H1 (cell line): ENCODE data around the gene SLC22A14. TPM values are rescaled to one million over a fixed set of nuclear protein-coding genes. Genes with fewer than 3 reads are reported as not detected.

Experiments used
- CTCF ChIA-PET: fragments of 300-600 bp; sonication (Branson Sonifier 250); formaldehyde crosslinking; loops from one replicate; lab custom pipeline; 2021; ENCODE audit not compliant: partially characterized antibody; lab: Charles Lee
- POLR2A ChIA-PET: fragments of 300-600 bp; sonication (Branson Sonifier 250); formaldehyde crosslinking; loops from one replicate; lab custom pipeline; 2021; ENCODE audit warnings: inconsistent platforms; ENCODE audit not compliant: partially characterized antibody; lab: Charles Lee
- DNase-seq, 2 experiments: peaks; one replicate each; pipeline versions ENCODE4 v3.0.0 to v3.0.0-alpha.2; 2010 to 2022; ENCODE audit warnings: low spot score in 2 of 2, low read depth in 1 of 2, mixed read lengths in 1 of 2
- FAIRE-seq: peaks from 2 replicates; lab custom pipeline; 2011; peaks lifted over from hg19 to GRCh38; lab: Jason Lieb, UNC
- H2AFZ ChIP-seq: 2 replicates; pipeline ENCODE4 v1.8.1; 2012; ENCODE audit warnings: low read length, inconsistent platforms
- H2AK5ac ChIP-seq: 2 replicates; pipeline ENCODE4 v1.6.1; 2013; ENCODE audit warnings: low read depth, low read length
- H2BK120ac ChIP-seq: replicated peaks from 2 replicates; pipeline ENCODE3; 2013; ENCODE audit warnings: low read depth, low read length, inconsistent platforms
- H2BK12ac ChIP-seq: 2 replicates; pipeline ENCODE4 v1.6.1; 2013; ENCODE audit warnings: low read depth, low read length
- H2BK15ac ChIP-seq: 2 replicates; pipeline ENCODE4 v1.6.1; 2013; ENCODE audit warnings: low read length
- H2BK20ac ChIP-seq: 2 replicates; pipeline ENCODE4 v1.6.1; 2013; ENCODE audit warnings: low read length
- H2BK5ac ChIP-seq: 2 replicates; pipeline ENCODE4 v1.6.1; 2013; ENCODE audit warnings: low read depth, low read length
- H3K14ac ChIP-seq: 2 replicates; pipeline ENCODE4 v1.6.1; 2013; ENCODE audit warnings: inconsistent platforms; ENCODE audit not compliant: insufficient read length
- H3K18ac ChIP-seq: 2 replicates; pipeline ENCODE4 v1.6.1; 2013; ENCODE audit warnings: low read length; ENCODE audit errors: extremely low read depth
- H3K23ac ChIP-seq: 2 replicates; pipeline ENCODE4 v1.6.1; 2013; ENCODE audit warnings: inconsistent platforms; ENCODE audit not compliant: insufficient read length
- H3K23me2 ChIP-seq: 2 replicates; pipeline ENCODE4 v1.6.1; 2013; ENCODE audit warnings: low read depth, low read length
- H3K27ac ChIP-seq: 2 replicates; pipeline ENCODE4 v1.6.1; 2011; ENCODE audit warnings: low read depth, low read length, inconsistent platforms
- H3K27me3 ChIP-seq, 4 experiments: replicated peaks in 1 of 4; 1 replicate in 1 of 4; 2 replicates in 3 of 4; pipeline versions ENCODE4 v1.6.1 to v1.8.1; 2011 to 2013; ENCODE audit warnings: low read length in 3 of 4, mild to moderate bottlenecking in 3 of 4, inconsistent platforms in 2 of 4, mixed read lengths in 2 of 4, moderate library complexity in 1 of 4; ENCODE audit not compliant: control insufficient read depth in 3 of 4, insufficient read depth in 3 of 4; ENCODE audit errors: extremely low read depth in 1 of 4
- H3K36me3 ChIP-seq, 4 experiments: 2 replicates each; pipeline versions ENCODE4 v1.6.1 to v1.8.1; 2011 to 2013; ENCODE audit warnings: mild to moderate bottlenecking in 4 of 4, low read length in 3 of 4, moderate library complexity in 2 of 4, control low read depth in 1 of 4, inconsistent platforms in 1 of 4; ENCODE audit not compliant: insufficient read depth in 4 of 4, control insufficient read depth in 2 of 4
- H3K4ac ChIP-seq: replicated peaks from 2 replicates; pipeline ENCODE3; 2013; ENCODE audit warnings: low read length, low read depth, mixed read lengths, inconsistent platforms; ENCODE audit not compliant: insufficient read length
- H3K4me1 ChIP-seq, 4 experiments: replicated peaks in 1 of 4; 1 replicate in 1 of 4; 2 replicates in 3 of 4; pipeline versions ENCODE4 v1.6.1 to v1.8.1; 2011 to 2013; ENCODE audit warnings: low read length in 3 of 4, inconsistent platforms in 2 of 4, mixed read lengths in 1 of 4; ENCODE audit not compliant: insufficient read depth in 4 of 4, control insufficient read depth in 3 of 4
- H3K4me2 ChIP-seq, 2 experiments: 2 replicates each; pipeline versions ENCODE4 v1.6.1 to v1.8.1; 2011 to 2013; ENCODE audit warnings: low read depth in 2 of 2, low read length in 2 of 2, control low read depth in 1 of 2, inconsistent platforms in 1 of 2, mild to moderate bottlenecking in 1 of 2; ENCODE audit not compliant: insufficient read depth in 1 of 2
- H3K4me3 ChIP-seq, 4 experiments: fragments of 200-600, 300-600 bp in 1 of 4; sonication (generic), shearing (Covaris generic), sonication (Bioruptor Twin) in 1 of 4; 2 replicates each; pipeline versions ENCODE4 v1.5.1 to v1.8.1; 2011 to 2016; ENCODE audit warnings: low read length in 4 of 4, low read depth in 3 of 4, control low read depth in 2 of 4, inconsistent platforms in 2 of 4, mild to moderate bottlenecking in 2 of 4, mixed read lengths in 1 of 4, moderate library complexity in 1 of 4; ENCODE audit not compliant: insufficient read depth in 2 of 4; ENCODE audit errors: extremely low read depth in 1 of 4
- H3K56ac ChIP-seq: replicated peaks from 2 replicates; pipeline ENCODE3; 2013; ENCODE audit warnings: low read depth, mild to moderate bottlenecking, mixed read lengths, low read length, inconsistent platforms; ENCODE audit not compliant: insufficient read length
- H3K79me1 ChIP-seq: 2 replicates; pipeline ENCODE4 v1.6.1; 2013; ENCODE audit warnings: low read depth, low read length, control low read depth
- H3K79me2 ChIP-seq, 2 experiments: 2 replicates each; pipeline versions ENCODE4 v1.6.1 to v1.8.1; 2012 to 2013; ENCODE audit warnings: low read length in 2 of 2, mild to moderate bottlenecking in 2 of 2, inconsistent platforms in 1 of 2; ENCODE audit not compliant: insufficient read depth in 2 of 2, control insufficient read depth in 1 of 2
- H3K9ac ChIP-seq, 4 experiments: replicated peaks in 1 of 4; 1 replicate in 1 of 4; 2 replicates in 3 of 4; pipeline versions ENCODE4 v1.6.1 to v1.8.1; 2011 to 2013; ENCODE audit warnings: low read depth in 3 of 4, low read length in 3 of 4, control low read depth in 2 of 4, mild to moderate bottlenecking in 2 of 4, moderate library complexity in 2 of 4, inconsistent platforms in 1 of 4; ENCODE audit errors: extremely low read depth in 1 of 4
- H3K9me3 ChIP-seq, 2 experiments: 2 replicates each; pipeline versions ENCODE4 v1.6.1 to v1.8.1; 2012 to 2013; ENCODE audit warnings: mild to moderate bottlenecking in 2 of 2, moderate library complexity in 2 of 2, control low read depth in 1 of 2, inconsistent platforms in 1 of 2, low read depth in 1 of 2, low read length in 1 of 2, mixed read lengths in 1 of 2; ENCODE audit not compliant: insufficient read depth in 2 of 2
- H4K20me1 ChIP-seq, 2 experiments: replicated peaks in 1 of 2; 2 replicates each; pipeline versions ENCODE3 to v1.8.1; 2011 to 2013; ENCODE audit warnings: inconsistent platforms in 2 of 2, low read length in 2 of 2, mild to moderate bottlenecking in 1 of 2; ENCODE audit not compliant: insufficient read depth in 2 of 2, control insufficient read depth in 1 of 2
- H4K5ac ChIP-seq: 2 replicates; pipeline ENCODE4 v1.6.1; 2013; ENCODE audit warnings: low read length, low read depth, mixed read lengths, inconsistent platforms; ENCODE audit not compliant: insufficient read length
- H4K8ac ChIP-seq: 2 replicates; pipeline ENCODE4 v1.8.0; 2013; ENCODE audit warnings: mild to moderate bottlenecking, moderate library complexity, low read length, inconsistent platforms; ENCODE audit not compliant: insufficient read depth; ENCODE audit errors: extremely low read depth
- H4K91ac ChIP-seq: replicated peaks from 2 replicates; pipeline ENCODE3; 2013; ENCODE audit warnings: low read length, mixed read lengths, inconsistent platforms; ENCODE audit not compliant: insufficient read length
- ASH2L ChIP-seq: fragments of 200-600, 300-600 bp; sonication (generic); IDR thresholded peaks from one replicate; pipeline ENCODE4 v1.7.1; 2017; ENCODE audit warnings: low read length
- BACH1 ChIP-seq: IDR thresholded peaks from 2 replicates; pipeline ENCODE4 v1.6.1; 2012; ENCODE audit warnings: low read length, improper control_type of control experiment
- CBX5 ChIP-seq: fragments of 300-800, 300-1000 bp; sonication (generic); IDR thresholded peaks from 2 replicates; pipeline ENCODE4 v1.7.1; 2016; ENCODE audit warnings: antibody characterized with exemption, low read length, low read depth
- CEBPB ChIP-seq: IDR thresholded peaks from 2 replicates; pipeline ENCODE4 v1.6.1; 2012; ENCODE audit warnings: low read depth, low read length
- CHD1 ChIP-seq: IDR thresholded peaks from 2 replicates; pipeline ENCODE4 v1.6.1; 2012; ENCODE audit warnings: low read depth, low read length, improper control_type of control experiment
- CHD2 ChIP-seq: IDR thresholded peaks from 2 replicates; pipeline ENCODE4 v1.6.1; 2012; ENCODE audit warnings: low read length, improper control_type of control experiment
- GABPA ChIP-seq: IDR thresholded peaks from 2 replicates; pipeline ENCODE4 v1.6.1; 2011; ENCODE audit warnings: mild to moderate bottlenecking, low read length, moderate library complexity, borderline replicate concordance; ENCODE audit not compliant: insufficient read depth
- GTF2F1 ChIP-seq: IDR thresholded peaks from 2 replicates; pipeline ENCODE4 v1.6.1; 2012; ENCODE audit warnings: low read depth, low read length, improper control_type of control experiment, borderline replicate concordance
- HDAC6 ChIP-seq: IDR thresholded peaks from one replicate; pipeline ENCODE4 v1.7.1; 2012; ENCODE audit warnings: low read depth, mild to moderate bottlenecking, inconsistent platforms, low read length, moderate library complexity
- MAFK ChIP-seq: IDR thresholded peaks from 2 replicates; pipeline ENCODE4 v1.6.1; 2012; ENCODE audit warnings: low read depth, mild to moderate bottlenecking, improper control_type of control experiment, low read length
- RBBP5 ChIP-seq: IDR thresholded peaks from 2 replicates; pipeline ENCODE4 v1.7.1; 2012; ENCODE audit warnings: low read depth, mild to moderate bottlenecking, inconsistent platforms, low read length, moderate library complexity, borderline replicate concordance
- SIX5 ChIP-seq: IDR thresholded peaks from 2 replicates; pipeline ENCODE4 v1.6.1; 2011; ENCODE audit warnings: mild to moderate bottlenecking, low read depth, low read length
- SRF ChIP-seq: IDR thresholded peaks from 2 replicates; pipeline ENCODE4 v1.6.1; 2011; ENCODE audit warnings: mild to moderate bottlenecking, low read depth, low read length, moderate library complexity
- SUZ12 ChIP-seq: fragments of 200-600 bp; sonication (generic); IDR thresholded peaks from 2 replicates; pipeline ENCODE4 v1.6.1; 2012; ENCODE audit warnings: mild to moderate bottlenecking, inconsistent platforms, low read length, moderate library complexity, mixed read lengths
- WGBS, 2 experiments: shearing (Covaris generic) in 1 of 2; methylation state at CpG; one replicate each; pipeline versions ENCODE4 v1.1.6 to v1.1.7; 2013 to 2015; ENCODE audit warnings: low lambda C conversion rate in 2 of 2, mixed read lengths in 2 of 2, inconsistent platforms in 1 of 2, low coverage in 1 of 2, missing lambda C conversion rate in 1 of 2; ENCODE audit not compliant: insufficient replicate concordance in 2 of 2, insufficient coverage in 1 of 2, insufficient read length in 1 of 2; ENCODE audit errors: extremely low coverage in 1 of 2, missing lambda C conversion rate in 1 of 2; 5-methylcytosine and 5-hydroxymethylcytosine counted together
- polyA plus RNA-seq, 7 experiments: library from polyadenylated mRNA; depleted of rRNA in 3 of 7; stranded (reverse) in 5 of 7; unstranded in 2 of 7; fragments of >200 nt in 5 of 7; fragments of 200-250 nt in 2 of 7; gene quantifications; 1 replicate in 5 of 7; 2 replicates in 1 of 7; 4 replicates in 1 of 7; pipeline versions ENCODE4 v1.2.1 to v1.2.3, GENCODE V29; 2011 to 2013; ENCODE audit warnings: missing spikeins in 2 of 7, mixed read lengths in 2 of 7
- total RNA-seq: library from RNA; stranded (reverse); fragmentation: NEBNext Ultra II Directional; extraction: Animal tissue kit (Norgen Biotek cat#: 25700); gene quantifications from 2 replicates; pipeline ENCODE4 v1.2.1, GENCODE V29; 2021
- TF ChIP-seq, protein P1 (sequence below): IDR thresholded peaks from 2 replicates; pipeline ENCODE4 v1.6.1; 2011; ENCODE audit warnings: low read length, improper control_type of control experiment

The SLC22A14 gene
- total and polyA plus RNA-seq, 2 of the 8 experiments (the other 6 are each of a cell fraction or from before 2014, with no cell fraction given), result 0.03 TPM; not detected in 1

DNA sequence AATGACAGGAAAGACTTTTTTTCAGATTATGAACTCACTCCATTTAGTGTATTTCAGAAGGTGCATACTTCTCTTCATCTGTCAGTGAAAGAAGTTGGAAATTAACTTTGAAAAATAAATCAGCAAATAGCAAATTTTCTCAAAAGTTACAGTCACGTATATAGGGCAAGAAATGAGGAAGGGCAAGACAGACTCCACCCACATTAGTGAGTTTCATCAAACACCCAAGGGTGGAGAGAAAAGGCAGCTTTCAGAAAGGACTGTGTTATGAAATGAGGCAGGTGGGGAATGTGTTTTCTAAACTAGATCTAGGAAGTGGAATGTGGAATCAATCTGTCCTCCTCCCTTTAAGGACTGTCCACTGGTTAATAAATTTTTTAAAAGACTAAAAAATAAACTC is 13.6 kb upstream of the SLC22A14 start:
- Histone ChIP-seq H2BK15ac (no peak overlapping the region), H4K91ac (no peak overlapping the region), H3K4ac (no peak overlapping the region), H2BK5ac (no peak overlapping the region), H3K27ac (no peak overlapping the region), H3K4me1 (peaks cover 0 to 10% (median 3%) of the 10 kb centered on the region in 4 experiments; a peak in 3 of 7 replicates), H3K27me3 (no peaks in the 10 kb centered on the region; a peak in 1 of 7 replicates), H3K36me3 (no peaks in the 10 kb centered on the region), H4K20me1 (no peaks in the 10 kb centered on the region), H2AK5ac (no peak overlapping the region), H2BK120ac (no peak overlapping the region), H4K5ac (no peak overlapping the region), H3K4me2 (no peak overlapping the region), H3K4me3 (no peak overlapping the region), H3K14ac (no peak overlapping the region), H2BK12ac (no peak overlapping the region), H2BK20ac (no peak overlapping the region), H3K9ac (no peak overlapping the region), H3K9me3 (no peaks in the 10 kb centered on the region), H3K23me2 (0 out of 2 replicates have a peak, but pooled peaks cover 3% of the 10 kb centered on the region), H2AFZ (no peak overlapping the region), H3K56ac (no peak overlapping the region), H4K8ac (no peak overlapping the region), H3K18ac (no peak overlapping the region), H3K23ac (no peak overlapping the region), H3K79me2 (no peaks in the 10 kb centered on the region), H3K79me1 (no peaks in the 10 kb centered on the region)
- POLR2A ChIA-PET, result no interaction called here
- DNase-seq, result no peak
- CTCF ChIA-PET, result interaction anchor here (0.7 kb wide), 1 partner anchor 126 kb away, joined by 4 read pairs; no protein-coding TSS in a partner anchor
- 69% methylated on average over 1 of the region's 1 CpG; no CpG with 5 or more reads in 1 of the 2 experiments for WGBS, 2 experiments
- FAIRE-seq, result no peak
- TF ChIP-seq SIX5 (no peak), BACH1 (no peak), CHD2 (no peak), CEBPB (no peak), CHD1 (no peak), SUZ12 (no peak), GABPA (no peak), SRF (no peak), GTF2F1 (no peak), HDAC6 (no peak), ASH2L (no peak), MAFK (no peak), CBX5 (no peak), RBBP5 (no peak)
- TF ChIP-seq, protein P1, sequence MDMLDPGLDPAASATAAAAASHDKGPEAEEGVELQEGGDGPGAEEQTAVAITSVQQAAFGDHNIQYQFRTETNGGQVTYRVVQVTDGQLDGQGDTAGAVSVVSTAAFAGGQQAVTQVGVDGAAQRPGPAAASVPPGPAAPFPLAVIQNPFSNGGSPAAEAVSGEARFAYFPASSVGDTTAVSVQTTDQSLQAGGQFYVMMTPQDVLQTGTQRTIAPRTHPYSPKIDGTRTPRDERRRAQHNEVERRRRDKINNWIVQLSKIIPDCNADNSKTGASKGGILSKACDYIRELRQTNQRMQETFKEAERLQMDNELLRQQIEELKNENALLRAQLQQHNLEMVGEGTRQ, result no peak
